ENCODE measurements around the gene CTBS.

GRCh38 chr1:84509029-84509428 lies 65.2 kb downstream of the CTBS start:
- TF ChIP-seq CTCF (IDR thresholded peaks at IDR 0.05; ENCODE audit: poor library complexity) (no peak), EZH2phosphoT487 (IDR thresholded peaks at IDR 0.05; ENCODE audit: low read depth, severe bottlenecking, unreplicated experiment) (no peak)

Measured in hepatocyte (in vitro differentiated cells).